Measurements from ENCODE around the gene MRNIP.
"Not testable (repeated sequence)": the region's sequence is repeated elsewhere in the genome, so short reads cannot be mapped to it uniquely, and the experiment has no call there.

MRNIP gene

DNA sequence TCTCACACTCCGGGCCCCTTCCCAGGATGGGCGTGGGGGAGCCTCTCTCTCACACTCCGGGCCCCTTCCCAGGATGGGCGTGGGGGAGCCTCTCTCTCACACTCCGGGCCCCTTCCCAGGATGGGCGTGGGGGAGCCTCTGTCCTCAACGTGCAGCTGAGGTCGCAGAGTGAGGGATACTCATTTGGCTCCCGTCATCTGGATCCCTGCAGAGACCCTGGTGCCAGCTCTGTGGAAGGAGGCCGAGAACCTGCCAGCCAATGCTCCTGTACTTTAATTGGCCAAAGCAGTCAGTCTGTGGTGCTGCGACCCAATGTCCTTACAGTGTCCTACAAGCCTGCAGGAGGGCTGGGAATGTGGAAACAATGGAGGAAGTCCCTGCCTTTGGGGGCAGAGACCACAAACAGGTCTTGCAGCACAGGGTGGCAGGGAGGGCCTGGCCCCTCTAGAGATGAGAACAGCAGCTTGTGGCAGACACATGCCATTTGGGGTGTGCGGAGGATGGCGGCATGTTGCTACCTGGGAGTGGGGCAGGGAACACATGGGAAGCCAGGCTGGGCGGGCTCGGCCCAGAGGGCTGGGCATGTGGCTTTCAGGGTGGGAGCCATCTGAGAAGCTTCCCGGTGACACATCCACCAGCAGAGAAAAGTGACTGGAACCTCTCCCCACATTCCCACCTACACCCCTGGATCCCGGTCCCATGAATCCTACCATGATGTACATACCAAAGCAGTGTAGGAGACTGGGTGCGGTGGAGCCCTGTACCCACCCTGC is 13.6 kb upstream of the MRNIP start:
- Histone ChIP-seq H4K20me1 (no peaks in the 10 kb centered on the region; the same call in 1 of the 2 replicates), H3K27ac (no peak overlapping the region), H3K9me3 (no peaks in the 10 kb centered on the region), H3K4me1 (peaks cover 27% of the 10 kb centered on the region), H3K9ac (no peak overlapping the region), H3K4me3 (no peak overlapping the region), H3K4me2 (no peak overlapping the region), H3K36me3 (peaks cover 97% of the 10 kb centered on the region), H3K27me3 (no peaks in the 10 kb centered on the region)
- no peak for TF ChIP-seq Cebpa-rat (IDR thresholded peaks at IDR 0.05)

DNA sequence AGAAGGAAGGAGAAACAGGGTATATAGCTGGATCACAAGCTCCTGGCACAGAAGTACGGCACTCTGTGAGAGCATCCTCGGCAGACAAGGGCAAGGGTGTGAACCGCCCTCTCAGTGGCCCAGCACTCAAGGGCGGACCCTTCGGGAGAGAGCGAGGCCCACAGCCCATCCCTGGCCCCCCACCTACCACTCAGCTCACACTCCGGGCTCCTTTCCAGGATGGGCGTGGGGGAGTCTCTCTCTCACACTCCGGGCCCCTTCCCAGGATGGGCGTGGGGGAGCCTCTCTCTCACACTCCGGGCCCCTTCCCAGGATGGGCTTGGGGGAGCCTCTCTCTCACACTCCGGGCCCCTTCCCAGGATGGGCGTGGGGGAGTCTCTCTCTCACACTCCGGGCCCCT is 12.9 kb upstream of the MRNIP start:
- not testable (repeated sequence) for H3K4me2 ChIP-seq, H3K9ac ChIP-seq, H3K4me3 ChIP-seq, H4K20me1 ChIP-seq, H3K27me3 ChIP-seq, H3K9me3 ChIP-seq, H3K27ac ChIP-seq
- Histone ChIP-seq H3K4me1 (peaks cover 34% of the 10 kb centered on the region), H3K36me3 (peaks cover 94% of the 10 kb centered on the region)

DNA sequence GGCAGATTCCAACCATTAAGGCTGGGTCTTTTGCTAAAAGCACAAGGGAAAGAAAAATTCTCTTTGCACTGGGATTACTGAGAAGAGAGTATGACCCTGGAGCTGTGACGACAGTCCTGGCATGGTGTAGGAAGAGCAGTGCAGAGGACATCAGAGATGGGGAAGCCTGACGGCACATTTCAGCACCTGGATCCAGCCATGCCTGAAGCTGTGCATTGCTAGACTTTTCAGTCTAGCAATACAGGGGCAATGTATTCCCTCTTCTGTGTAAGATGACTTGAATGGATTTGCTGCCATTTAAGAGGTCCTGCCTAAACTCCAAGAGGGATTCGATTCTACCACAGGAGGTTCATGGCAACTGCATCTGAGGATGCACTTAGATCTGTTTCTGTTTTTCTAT is 12.3 kb upstream of the MRNIP start:
- Histone ChIP-seq H3K27me3 (no peaks in the 10 kb centered on the region), H3K9ac (no peak overlapping the region), H3K4me2 (no peak overlapping the region), H3K36me3 (peaks cover 94% of the 10 kb centered on the region), H4K20me1 (no peaks in the 10 kb centered on the region; the same call in 1 of the 2 replicates), H3K4me1 (peaks cover 38% of the 10 kb centered on the region), H3K4me3 (no peak overlapping the region), H3K9me3 (no peaks in the 10 kb centered on the region), H3K27ac (no peak overlapping the region)
- no peak for TF ChIP-seq Cebpa-rat (IDR thresholded peaks at IDR 0.05)

DNA sequence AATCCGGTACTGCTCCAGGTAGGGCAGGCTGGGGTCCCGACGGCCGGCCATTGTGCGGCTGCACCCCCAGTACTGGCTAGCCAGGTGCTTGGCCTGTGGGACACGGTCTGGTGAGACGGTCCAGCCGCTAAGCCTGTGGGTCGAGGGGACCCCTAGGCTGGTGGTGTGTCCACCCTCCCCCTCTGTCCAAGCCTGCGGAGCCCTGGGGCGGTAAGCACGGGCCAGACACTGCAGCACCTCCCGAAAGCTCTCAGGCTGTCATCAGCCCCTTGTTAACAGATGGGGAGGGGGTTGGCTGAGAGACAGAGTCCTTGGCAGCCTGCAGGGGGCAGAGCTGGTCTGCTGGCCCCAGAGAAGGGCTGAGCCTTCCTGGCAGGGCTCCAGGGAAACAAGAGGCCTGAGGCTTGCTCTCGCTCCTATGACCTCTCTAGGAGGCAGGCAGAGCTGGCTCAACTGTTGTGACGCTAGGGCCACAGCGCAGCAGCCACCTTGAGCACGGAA is 11.8 kb upstream of the MRNIP start:
- TF ChIP-seq Cebpa-rat (IDR thresholded peaks at IDR 0.05), result no peak
- Histone ChIP-seq H3K4me1 (peaks cover 38% of the 10 kb centered on the region), H3K4me3 (no peak overlapping the region), H3K27me3 (no peaks in the 10 kb centered on the region), H3K9ac (no peak overlapping the region), H4K20me1 (no peaks in the 10 kb centered on the region; the same call in 1 of the 2 replicates), H3K27ac (no peak overlapping the region), H3K36me3 (peaks cover 93% of the 10 kb centered on the region), H3K4me2 (no peak overlapping the region), H3K9me3 (no peaks in the 10 kb centered on the region)

DNA sequence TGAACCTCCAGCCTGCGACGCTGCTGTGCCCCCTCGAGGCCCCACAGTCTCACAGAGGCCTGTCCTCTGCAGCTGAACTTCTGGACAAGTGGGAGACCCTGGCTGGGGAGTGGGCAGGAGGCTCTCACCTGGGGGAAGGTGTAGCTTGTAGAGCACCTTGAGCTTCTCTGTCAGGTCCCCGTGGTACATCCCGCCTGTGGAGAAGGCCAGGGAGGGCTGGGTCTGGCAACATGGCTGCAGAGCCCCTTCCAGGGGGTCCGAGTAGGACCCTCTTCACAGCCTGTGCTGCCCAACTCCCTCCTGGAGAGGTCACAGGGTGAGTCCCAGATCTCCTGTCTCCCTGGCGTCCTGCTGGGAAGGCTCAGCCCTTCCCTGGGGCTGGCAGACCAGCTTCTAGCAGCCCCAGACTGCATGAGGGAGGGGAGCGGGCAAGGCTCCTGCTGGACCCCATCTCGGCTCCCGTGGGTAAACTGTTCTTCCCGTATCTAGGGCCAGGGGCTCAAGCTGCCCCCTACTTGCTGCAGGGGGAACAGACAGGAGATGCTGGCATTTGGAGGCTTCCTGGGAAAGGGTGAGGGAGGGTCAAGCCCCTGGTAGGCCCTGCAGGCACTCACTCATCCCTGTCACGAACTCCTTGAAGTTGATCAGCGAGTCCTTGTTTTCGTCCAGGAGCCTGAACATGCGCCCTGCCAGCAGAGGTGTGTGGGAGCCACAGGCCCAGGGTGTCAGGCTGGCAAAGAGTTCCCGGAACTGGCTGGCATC is 11.2 kb upstream of the MRNIP start:
- Histone ChIP-seq H3K4me3 (no peak overlapping the region), H3K4me2 (peak overlapping the region; percentile 74; the same call in 1 of the 2 replicates), H3K27me3 (no peaks in the 10 kb centered on the region), H3K36me3 (peaks cover 93% of the 10 kb centered on the region), H3K27ac (no peak overlapping the region), H3K9me3 (no peaks in the 10 kb centered on the region), H4K20me1 (no peaks in the 10 kb centered on the region; the same call in 1 of the 2 replicates), H3K4me1 (peaks cover 38% of the 10 kb centered on the region), H3K9ac (no peak overlapping the region)
- no peak for TF ChIP-seq Cebpa-rat (IDR thresholded peaks at IDR 0.05)

DNA sequence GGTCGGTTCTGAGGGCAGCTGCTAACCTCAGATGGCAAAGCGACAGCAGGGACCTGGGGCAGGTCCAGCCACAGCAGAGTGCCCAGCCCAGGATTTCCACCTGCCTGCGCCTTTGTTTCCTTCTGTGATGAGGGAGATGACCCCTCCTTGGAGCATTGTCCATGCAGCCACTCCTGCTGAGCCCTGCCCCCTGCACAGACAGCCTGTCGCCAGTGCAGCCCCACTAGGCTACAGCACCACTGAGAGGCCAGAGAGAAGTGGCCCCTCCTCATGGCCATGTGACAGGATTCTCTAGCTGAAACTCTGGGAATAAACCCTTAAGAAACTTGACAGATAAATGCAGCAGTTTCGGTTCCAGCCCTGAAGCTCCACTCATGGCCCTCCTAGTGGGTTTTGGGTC is 10.5 kb upstream of the MRNIP start:
- Histone ChIP-seq H3K27me3 (no peaks in the 10 kb centered on the region), H3K4me3 (no peak overlapping the region), H3K4me2 (peak overlapping the region; percentile 74; the same call in 1 of the 2 replicates), H3K9ac (no peak overlapping the region), H4K20me1 (no peaks in the 10 kb centered on the region; the same call in 1 of the 2 replicates), H3K36me3 (peaks cover 92% of the 10 kb centered on the region), H3K27ac (no peak overlapping the region), H3K4me1 (peaks cover 38% of the 10 kb centered on the region), H3K9me3 (no peaks in the 10 kb centered on the region)
- TF ChIP-seq Cebpa-rat (IDR thresholded peaks at IDR 0.05), result no peak

- Histone ChIP-seq H3K4me3 (no peak overlapping the region), H3K27me3 (no peaks in the 10 kb centered on the region), H3K9ac (no peak overlapping the region), H3K4me1 (peaks cover 38% of the 10 kb centered on the region), H4K20me1 (no peaks in the 10 kb centered on the region; the same call in 1 of the 2 replicates), H3K27ac (peak overlapping the region; percentile 26; the same call in 1 of the 2 replicates), H3K9me3 (no peaks in the 10 kb centered on the region), H3K36me3 (peaks cover 92% of the 10 kb centered on the region), H3K4me2 (peak overlapping the region; percentile 74)
- no peak for TF ChIP-seq Cebpa-rat (IDR thresholded peaks at IDR 0.05)
Measured at GRCh38 chr5:179868541-179868940, 9.9 kb upstream of the MRNIP start.

GRCh38 chr5:179867476-179867875 is 8.9 kb upstream of the MRNIP start:
- Histone ChIP-seq H3K27ac (peak overlapping the region; percentile 82), H3K9ac (peak overlapping the region; percentile 54), H3K27me3 (no peaks in the 10 kb centered on the region), H4K20me1 (peaks cover 6% of the 10 kb centered on the region), H3K4me1 (peaks cover 38% of the 10 kb centered on the region), H3K36me3 (peaks cover 92% of the 10 kb centered on the region), H3K4me3 (no peak overlapping the region), H3K4me2 (peak overlapping the region; percentile 74), H3K9me3 (peaks cover 8% of the 10 kb centered on the region; the same call in 1 of the 2 replicates)
- TF ChIP-seq Cebpa-rat (IDR thresholded peaks at IDR 0.05), result no peak

- Histone ChIP-seq H3K4me2 (peak overlapping the region; percentile 74), H3K27ac (peak overlapping the region; percentile 82), H3K9ac (peak overlapping the region; percentile 54), H3K4me3 (no peak overlapping the region), H3K36me3 (peaks cover 92% of the 10 kb centered on the region), H4K20me1 (peaks cover 10% of the 10 kb centered on the region), H3K4me1 (peaks cover 38% of the 10 kb centered on the region), H3K9me3 (peaks cover 12% of the 10 kb centered on the region; the same call in 1 of the 2 replicates), H3K27me3 (no peaks in the 10 kb centered on the region)
- TF ChIP-seq Cebpa-rat (IDR thresholded peaks at IDR 0.05), result no peak
Measured at GRCh38 chr5:179867079-179867465, 8.5 kb upstream of the MRNIP start.

All from BLaER1 (cell line).